NCI-H2196 (cell line): ENCODE data around the gene RFPL2.
A peak's percentile ranks its signal among the peaks of the same experiment; 100 is the strongest.
"Not testable (repeated sequence)": the region's sequence is repeated elsewhere in the genome, so short reads cannot be mapped to it uniquely, and the experiment has no call there.

Experiments used
- DNase-seq: peaks from one replicate; lab custom pipeline; 2025; ENCODE audit not compliant: unreplicated experiment; lab: John Stamatoyannopoulos, UW

Gene RFPL2

DNA sequence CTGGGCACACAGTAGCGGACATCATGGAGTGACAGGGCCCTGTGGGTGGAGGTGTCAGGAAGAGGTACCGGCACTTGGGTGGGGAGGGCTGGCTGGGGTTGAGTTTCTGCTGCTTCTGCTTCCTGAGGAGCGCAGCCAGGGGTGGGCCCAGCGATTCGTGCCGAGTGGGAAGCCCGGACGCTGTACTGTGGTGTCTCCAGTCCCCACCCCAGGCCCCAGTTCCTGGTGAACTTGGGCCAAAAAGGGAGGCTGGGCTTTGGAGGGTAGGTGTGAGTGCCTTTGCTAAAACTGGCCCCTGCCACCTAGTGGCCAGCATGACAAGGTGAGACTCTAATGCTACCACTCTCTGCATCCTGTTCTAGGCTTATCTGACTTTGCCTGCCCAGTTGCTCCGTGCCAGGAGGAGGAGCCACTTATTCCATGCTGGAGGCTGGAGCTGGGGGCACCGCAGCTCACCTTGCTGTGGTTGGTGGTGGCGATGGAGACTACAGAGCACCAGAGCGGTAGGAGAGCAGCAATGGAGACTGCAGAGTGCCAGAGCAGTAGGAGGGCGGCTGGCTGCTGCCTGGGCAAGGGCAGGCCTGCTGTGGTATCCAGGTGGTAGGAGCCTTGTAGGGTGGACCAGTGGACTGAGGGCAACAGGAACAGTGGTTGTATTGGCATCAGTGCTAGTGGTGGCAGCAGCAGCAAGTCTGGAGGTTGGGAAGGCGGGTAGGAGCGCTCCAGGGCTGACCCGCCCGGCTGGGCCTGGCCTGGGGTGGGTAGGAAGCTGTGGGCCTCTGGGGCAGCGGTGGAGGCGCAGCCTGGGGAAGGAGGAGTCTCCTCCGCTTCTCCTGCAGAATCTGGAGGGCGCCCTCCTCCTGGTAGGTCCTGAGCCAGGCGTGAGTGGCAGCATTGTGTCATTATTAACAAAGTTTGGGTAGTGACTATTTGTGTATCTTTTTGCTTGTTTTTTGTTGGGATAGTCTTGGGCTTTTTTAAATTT, 2.2 kb upstream of the RFPL2 start:
- peak; percentile 14 for DNase-seq

- DNase-seq: no peak
Measured at GRCh38 chr22:32205974-32206773, 1.3 kb upstream of the RFPL2 start.

DNA sequence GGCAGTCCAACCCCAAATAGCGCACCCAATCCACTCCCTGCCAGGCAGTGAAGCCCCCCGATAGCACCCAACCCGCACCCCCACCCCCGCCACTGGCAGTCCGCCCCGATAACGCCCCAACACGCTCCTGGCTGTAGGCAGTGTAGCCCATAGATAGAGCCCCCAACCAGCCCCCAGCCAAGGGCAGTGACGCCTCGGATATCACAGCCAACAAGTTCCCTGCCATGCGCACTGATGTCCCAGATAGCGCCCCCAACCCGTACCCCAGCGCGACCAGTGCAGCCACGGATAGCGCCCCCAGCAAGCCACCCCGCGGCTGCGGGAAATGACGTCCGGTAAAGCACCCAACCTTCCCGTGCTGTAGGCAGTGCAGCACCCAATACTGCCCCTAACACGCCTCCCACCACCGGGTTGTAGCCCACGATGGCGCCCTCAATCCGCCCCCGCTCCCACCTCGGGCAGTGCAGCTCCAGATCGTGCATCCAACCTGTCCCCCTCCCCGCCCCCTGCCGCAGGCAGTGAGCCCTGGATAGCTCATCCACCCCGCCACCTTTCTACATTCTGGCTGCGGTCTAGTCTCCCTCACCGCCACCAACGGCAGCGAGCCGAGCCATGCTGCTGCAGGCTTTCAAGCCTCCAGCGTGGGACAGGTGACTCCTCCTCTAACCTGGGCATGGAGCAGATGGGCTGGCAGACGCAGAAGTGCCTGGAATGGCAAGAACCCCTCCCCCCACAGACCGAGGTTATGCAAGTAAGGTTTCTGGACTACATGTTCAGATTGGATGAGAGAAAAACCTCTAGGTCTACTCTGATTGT, 625 bp downstream of the RFPL2 start:
- DNase-seq: no peak

- DNase-seq: no peak
Measured at GRCh38 chr22:32203181-32204039, 1.5 kb downstream of the RFPL2 start.

DNA sequence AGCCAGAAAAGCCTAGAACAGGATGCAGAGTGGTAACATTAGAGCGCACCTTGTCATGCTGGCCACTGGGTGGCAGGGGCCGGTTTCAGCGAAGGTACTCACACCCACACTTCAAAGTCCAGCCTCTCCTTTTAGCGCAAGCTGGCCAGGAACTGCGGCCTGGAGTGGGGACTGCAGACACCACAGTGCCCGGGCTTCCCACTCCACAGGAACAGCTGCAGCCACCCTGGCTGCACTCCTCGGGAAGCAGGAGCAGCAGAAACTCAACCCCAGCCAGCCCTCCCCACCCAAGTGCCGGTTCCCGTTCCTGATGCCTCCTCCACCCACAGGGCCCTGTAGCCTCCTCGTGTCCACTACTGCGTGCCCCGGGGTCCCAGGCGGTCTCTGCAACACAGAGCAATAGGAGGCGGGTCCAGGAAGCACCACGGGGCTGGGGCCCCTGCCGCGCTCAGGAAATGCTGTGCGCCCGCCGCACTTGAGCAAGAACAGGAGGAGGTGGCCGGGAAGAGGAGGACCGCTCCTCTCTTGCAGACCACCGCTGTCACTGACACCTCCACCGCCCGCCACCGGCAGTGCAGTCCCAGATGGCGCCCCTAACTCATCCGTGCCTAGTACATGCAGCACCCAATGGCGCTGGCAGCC, 2.2 kb downstream of the RFPL2 start:
- DNase-seq: peak; percentile 61

DNA sequence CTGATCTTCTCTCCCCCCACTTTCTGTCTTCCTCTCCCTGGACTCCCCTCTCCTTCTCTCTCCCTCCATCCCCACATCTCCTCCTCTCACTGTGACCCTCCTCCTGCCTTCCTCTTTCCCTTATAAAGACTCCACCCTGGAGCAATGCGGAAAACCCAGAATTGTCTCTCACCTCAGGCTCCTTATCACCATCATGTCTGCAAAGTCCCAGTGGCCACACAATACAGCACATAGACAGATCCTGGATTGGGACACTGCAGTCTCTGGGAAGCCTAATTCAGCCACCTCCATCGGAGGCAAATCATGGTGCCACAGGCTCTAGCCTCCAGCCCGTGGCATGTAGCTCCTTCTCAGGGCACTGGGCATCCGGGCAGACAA, 2.7 kb downstream of the RFPL2 start:
- no peak for DNase-seq

- no peak for DNase-seq
Measured at GRCh38 chr22:32200752-32201151, 4.1 kb downstream of the RFPL2 start.

DNA sequence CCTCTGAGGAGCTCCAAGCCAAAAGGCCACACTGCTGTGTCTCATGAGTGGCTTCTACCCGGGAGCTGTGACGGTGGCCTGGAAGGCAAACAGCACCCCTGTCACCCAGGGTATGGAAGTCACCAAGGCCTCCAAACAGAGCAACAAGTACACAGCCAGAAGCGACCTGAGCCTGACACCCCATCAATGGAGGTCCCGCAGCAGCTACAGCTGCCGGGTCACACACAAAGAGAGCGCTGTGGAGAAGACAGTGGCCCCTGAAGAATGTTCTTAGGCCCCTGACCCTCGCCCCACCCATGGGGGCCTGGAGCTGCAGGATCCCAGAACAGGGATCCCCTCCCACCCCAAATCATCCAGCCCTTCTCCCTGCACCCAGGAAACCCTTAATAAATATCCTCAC, 4.9 kb downstream of the RFPL2 start:
- DNase-seq: no peak

DNA sequence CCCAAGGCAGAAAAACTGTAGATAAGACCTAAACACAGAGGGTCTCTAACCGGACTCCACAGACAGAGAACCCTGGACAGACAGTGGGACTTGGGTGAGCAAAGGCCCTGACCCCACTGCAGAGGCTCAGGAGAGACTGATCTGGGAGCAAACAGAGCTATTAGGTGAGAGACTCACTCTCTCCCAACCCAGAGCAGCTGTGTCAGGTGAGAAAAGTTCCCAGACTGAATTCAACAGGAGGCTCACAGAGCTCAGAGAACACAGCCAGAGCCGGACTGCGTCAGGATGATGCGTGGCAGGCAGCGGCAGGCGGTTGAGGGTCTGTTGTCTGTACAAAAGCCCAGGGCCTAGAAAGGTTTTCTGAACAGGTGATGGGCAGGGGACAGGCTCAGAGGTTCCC, 5.5 kb downstream of the RFPL2 start:
- no peak for DNase-seq

DNA sequence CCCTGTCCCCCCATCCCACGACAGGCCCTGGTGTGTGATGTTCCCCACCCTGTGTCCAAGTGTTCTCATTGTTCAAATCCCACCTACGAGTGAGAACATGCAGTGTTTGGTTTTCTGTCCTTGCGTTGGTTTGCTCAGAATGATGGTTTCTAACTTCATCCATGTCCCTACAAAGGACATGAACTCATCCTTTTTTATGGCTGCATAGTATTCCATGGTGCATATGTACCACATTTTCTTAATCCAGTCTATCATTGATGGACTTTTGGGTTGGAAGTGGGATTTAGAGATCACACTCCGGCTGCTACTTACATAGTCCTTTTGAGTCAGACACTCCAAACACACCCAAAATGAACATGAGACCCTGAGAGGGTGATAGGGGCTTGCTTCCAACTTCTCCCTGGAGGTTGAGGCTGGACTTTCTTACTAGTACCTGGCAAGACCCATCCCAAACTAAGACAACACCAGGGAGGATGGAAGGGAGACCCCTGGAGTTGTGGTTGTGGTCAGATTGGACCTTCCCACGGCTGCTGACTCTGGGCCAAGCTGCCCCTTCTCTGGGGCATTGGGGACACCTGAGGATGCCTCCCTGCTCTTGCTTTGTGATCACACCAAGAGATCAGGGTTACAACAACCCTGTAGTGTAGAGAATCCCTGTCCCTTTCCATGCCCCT, 7.2 kb downstream of the RFPL2 start:
- DNase-seq: not testable (repeated sequence)

- DNase-seq: not testable (repeated sequence)
Measured at GRCh38 chr22:32195900-32196299, 9.0 kb downstream of the RFPL2 start.

DNA sequence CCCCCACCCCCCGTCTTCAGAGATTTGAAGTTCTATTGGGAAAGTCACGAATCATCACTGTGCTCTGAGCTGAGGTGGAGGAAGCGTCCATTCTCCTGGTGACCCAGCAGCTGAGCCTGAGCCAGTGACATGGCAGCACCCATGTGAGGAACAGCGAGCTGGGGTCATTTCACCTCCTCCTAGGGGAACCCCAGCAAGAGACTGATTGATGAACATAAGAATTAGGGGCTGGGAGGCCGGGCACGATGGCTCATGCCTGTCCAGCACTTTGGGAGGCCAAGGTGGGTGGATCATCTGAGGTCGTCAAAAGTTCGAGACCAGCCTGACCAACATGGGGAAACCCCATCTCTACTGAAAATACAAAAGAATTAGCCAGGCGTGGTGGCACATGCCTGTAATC, 11.5 kb downstream of the RFPL2 start:
- not testable (repeated sequence) for DNase-seq

DNA sequence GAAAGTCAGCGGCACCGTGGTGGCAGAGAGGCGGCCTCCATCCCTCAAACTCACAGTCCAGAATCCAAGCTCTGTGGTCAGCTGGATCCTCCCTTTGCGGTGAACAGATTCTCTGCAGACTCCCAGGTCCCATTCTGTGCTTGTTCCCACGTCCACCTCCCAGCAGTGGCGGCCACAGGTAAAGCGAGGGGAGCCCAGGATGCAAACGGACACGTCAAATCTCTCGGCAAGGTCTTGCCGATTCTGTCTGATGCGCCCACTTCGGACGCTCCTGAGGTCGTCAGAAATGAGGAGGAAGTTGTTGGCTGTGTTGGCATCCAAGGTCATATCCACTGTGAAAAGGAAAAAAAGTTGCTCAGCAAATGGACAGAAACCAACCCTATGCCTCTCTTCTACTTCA, 13.9 kb downstream of the RFPL2 start:
- not testable (repeated sequence) for DNase-seq

DNA sequence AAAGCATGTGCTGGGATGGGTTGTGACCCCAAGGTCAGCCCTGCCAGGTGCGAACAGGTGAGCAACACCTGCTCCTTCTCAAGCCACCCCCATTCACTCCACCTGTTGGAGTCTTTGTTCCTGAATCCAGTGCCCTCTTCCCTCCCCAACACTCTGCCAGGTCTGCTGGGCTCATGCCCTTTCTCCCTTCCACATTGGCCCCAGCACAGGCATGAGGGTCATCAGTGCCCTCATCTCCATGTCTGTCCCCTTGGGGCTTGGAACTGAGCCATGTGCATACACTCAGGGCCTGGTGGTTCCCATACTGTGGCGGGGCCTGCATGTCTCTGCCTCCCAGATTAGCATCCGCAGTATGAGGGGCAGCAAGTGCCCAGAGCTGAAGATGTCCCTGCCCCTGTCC, 19.1 kb downstream of the RFPL2 start:
- DNase-seq: no peak

DNA sequence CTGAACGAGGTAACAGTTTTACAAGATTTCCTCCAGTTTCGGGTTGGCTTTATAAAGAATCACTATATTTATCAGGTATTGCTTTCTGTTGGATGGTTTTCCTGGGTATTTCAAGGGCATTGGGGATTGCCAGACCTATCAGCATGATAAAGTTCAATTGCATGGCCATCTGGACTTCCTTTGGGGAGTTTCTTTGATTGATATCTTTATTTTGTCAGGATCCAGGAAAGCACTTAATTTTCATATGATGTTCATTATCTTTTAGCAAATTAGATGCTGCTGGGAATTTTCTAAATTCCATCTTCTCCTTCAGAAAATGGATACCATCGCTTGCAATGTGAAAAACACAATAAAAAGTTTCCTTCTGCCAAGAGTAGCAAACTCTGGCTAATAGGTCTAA, 21.2 kb downstream of the RFPL2 start:
- DNase-seq: no peak

- no peak for DNase-seq
Measured at GRCh38 chr22:32181043-32181442, 23.8 kb downstream of the RFPL2 start.

DNA sequence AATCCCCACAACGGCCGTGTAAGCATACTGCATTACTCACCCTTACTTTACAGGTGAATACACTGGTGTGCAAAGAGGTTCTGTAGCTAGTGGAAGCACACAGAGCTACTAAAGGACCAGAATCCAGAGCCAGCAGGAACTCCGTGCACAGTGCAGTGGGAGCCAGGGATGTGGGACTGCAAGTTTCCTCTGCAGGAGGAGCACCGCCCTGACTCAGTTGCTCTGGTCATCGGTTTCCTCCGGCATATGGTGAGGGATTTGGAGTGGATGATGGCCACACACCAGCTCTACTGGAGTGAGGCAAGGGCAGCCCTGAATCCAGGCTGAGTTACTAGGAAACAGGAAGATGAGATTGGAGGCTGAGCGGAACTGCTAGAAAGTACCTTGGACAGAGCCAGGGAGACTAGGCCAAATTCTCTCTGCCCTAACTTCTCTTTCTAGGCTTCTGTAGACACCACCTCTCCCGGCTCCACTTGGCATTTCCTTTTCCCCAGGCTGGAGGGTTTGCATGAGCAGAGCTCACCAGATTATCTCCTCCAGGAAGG, 27.6 kb downstream of the RFPL2 start:
- DNase-seq: no peak

- DNase-seq: no peak
Measured at GRCh38 chr22:32175683-32176644, 28.9 kb downstream of the RFPL2 start.
